Activated T-cell treated with anti-CD3 and anti-CD28 coated beads, Interleukin-2, amount 50 U/mL, for 24 hours (primary cell): Measurements from ENCODE around the gene OR51A4.
"Not testable (repeated sequence)": the region's sequence is repeated elsewhere in the genome, so short reads cannot be mapped to it uniquely, and the experiment has no call there.

ENCODE experiments used
- DNase-seq: peaks from one replicate; pipeline ENCODE4 v3.0.0-alpha.2; 2020
- H3K27ac Mint-ChIP-seq: 2 replicates; pipeline ENCODE4 v1.8.0; 2020; ENCODE audit warnings: mild to moderate bottlenecking, mixed read lengths
- H3K27me3 Mint-ChIP-seq: 2 replicates; pipeline ENCODE4 v1.8.0; 2020; ENCODE audit warnings: mixed read lengths
- H3K36me3 Mint-ChIP-seq: 2 replicates; pipeline ENCODE4 v1.8.0; 2020; ENCODE audit warnings: low read depth, mixed read lengths
- H3K4me1 Mint-ChIP-seq: 2 replicates; pipeline ENCODE4 v1.8.0; 2020; ENCODE audit warnings: low read depth, mixed read lengths
- H3K4me3 Mint-ChIP-seq: 2 replicates; pipeline ENCODE4 v1.8.0; 2020; ENCODE audit warnings: mild to moderate bottlenecking, moderate library complexity, mixed read lengths
- H3K9me3 Mint-ChIP-seq: 2 replicates; pipeline ENCODE4 v1.8.0; 2020; ENCODE audit warnings: mixed read lengths

The OR51A4 gene, protein sequence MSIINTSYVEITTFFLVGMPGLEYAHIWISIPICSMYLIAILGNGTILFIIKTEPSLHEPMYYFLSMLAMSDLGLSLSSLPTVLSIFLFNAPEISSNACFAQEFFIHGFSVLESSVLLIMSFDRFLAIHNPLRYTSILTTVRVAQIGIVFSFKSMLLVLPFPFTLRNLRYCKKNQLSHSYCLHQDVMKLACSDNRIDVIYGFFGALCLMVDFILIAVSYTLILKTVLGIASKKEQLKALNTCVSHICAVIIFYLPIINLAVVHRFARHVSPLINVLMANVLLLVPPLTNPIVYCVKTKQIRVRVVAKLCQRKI

GRCh38 chr11:4947505-4947904 lies at the start of gene OR51A4:
Gene OR51A4 (minus strand): TSS chr11:4947605. CDS start chr11:4947100, 505 bp downstream.
- no peaks in the 10 kb centered on the region for H3K27me3 Mint-ChIP-seq
- H3K27ac Mint-ChIP-seq, result no peak within 1 kb of the TSS
- no peak for DNase-seq
- H3K4me1 Mint-ChIP-seq, result no peaks in the 10 kb centered on the region
- no peak within 1 kb of the TSS for H3K4me3 Mint-ChIP-seq
- no peaks in the 10 kb centered on the region for H3K9me3 Mint-ChIP-seq
- no peaks in the 10 kb centered on the region for H3K36me3 Mint-ChIP-seq

DNA sequence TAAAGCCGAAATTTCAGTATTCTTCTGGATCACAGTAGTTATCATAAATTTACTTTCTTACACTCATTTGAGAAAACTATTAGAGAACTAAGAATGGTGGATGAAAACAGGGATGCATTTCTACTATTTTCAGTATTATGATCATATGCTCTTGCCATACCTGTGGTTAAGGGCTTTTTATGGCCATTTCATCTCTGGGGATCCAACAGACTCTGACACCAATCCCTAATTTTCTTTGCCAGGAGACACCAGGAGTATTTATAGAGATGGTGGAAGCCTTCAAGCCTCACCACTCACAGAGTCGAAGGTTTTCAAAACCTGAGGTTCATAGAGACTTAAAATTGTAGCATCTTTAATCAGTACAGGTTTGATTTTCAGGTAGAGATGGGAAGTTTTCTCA lies 47.1 kb upstream of the OR51A4 start, which contains the start of gene OR51L1:
Gene OR51L1 (plus strand): TSS at position 301 of the 400 bp plus-strand sequence. CDS start 4,132 bp downstream, outside the sequence.
- Mint-ChIP-seq H3K36me3 (no peaks in the 10 kb centered on the region), H3K4me3 (no peak within 1 kb of the TSS), H3K9me3 (no peaks in the 10 kb centered on the region), H3K27me3 (peaks cover 2% of the 10 kb centered on the region), H3K27ac (no peak within 1 kb of the TSS), H3K4me1 (no peaks in the 10 kb centered on the region)
- no peak for DNase-seq

DNA sequence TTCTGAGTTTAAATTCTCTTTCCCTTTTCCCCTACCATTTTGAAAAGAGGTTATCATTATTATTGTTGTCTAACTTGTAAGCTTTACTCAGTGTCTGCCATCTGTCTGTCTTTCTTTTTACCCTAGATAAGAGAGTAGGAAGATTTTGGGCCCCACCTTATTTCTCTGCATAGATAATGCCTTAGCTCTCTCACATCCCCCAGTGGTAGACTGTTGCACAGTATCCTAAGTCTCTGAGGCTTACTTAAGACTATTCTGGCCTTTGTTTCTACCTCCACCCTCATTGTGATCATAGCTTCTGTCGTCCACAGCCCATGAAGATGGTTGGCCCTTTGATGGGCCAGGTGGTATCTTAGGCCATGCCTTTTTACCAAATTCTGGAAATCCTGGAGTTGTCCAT lies 43.7 kb upstream of the OR51A4 start:
- Mint-ChIP-seq H3K9me3 (no peaks in the 10 kb centered on the region), H3K36me3 (no peaks in the 10 kb centered on the region), H3K4me3 (no peak overlapping the region), H3K27me3 (no peaks in the 10 kb centered on the region), H3K27ac (no peak overlapping the region), H3K4me1 (no peaks in the 10 kb centered on the region)
- no peak for DNase-seq

DNA sequence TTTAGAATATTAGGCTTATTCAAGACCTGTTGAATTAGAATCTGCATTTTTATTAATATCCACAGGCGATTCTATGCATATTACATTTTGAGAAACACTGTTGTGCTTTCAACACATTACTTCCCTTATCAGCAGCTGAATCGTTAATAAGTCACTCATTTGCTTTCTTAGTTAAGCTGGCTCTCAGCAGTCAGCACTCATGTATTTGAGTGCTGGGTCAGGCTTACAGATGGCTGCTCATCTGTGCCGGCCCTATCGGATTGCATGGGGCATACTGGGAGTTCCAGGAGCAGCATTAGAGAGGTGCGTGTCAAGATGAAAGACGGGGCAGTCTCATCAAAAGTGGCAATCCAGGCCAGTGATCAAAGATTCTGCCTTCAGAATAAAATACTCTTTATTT lies 36.4 kb upstream of the OR51A4 start:
- H3K4me1 Mint-ChIP-seq, result no peaks in the 10 kb centered on the region
- no peak for DNase-seq
- no peak overlapping the region for H3K27ac Mint-ChIP-seq
- no peaks in the 10 kb centered on the region for H3K27me3 Mint-ChIP-seq
- no peak overlapping the region for H3K4me3 Mint-ChIP-seq
- H3K36me3 Mint-ChIP-seq, result no peaks in the 10 kb centered on the region
- no peaks in the 10 kb centered on the region for H3K9me3 Mint-ChIP-seq

DNA sequence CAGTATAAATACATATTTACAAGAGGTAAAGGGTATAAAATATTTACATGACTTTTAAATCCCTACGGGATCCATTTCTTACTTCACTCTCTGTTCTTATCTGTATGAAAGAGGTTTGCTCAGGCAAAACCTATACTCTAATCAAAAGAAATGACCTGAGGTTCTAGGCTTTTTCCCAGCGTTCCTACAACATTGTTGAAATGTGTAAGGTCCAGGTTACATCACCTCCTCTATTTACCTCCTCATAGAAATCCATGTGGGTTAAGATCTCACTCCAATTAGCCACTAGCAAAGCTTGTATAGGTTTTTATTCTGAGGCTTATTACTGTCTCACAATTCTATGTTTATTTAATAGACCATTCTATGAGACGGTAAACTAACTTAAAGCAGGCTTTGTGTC lies 35.3 kb upstream of the OR51A4 start:
- no peak for DNase-seq
- Mint-ChIP-seq H3K4me1 (no peaks in the 10 kb centered on the region), H3K27ac (no peak overlapping the region), H3K27me3 (no peaks in the 10 kb centered on the region), H3K9me3 (peaks cover 2% of the 10 kb centered on the region), H3K4me3 (no peak overlapping the region), H3K36me3 (no peaks in the 10 kb centered on the region)

- Mint-ChIP-seq H3K27me3 (peaks cover 3% of the 10 kb centered on the region), H3K4me1 (no peaks in the 10 kb centered on the region), H3K27ac (no peak overlapping the region), H3K4me3 (no peak overlapping the region), H3K9me3 (peaks cover 2% of the 10 kb centered on the region), H3K36me3 (no peaks in the 10 kb centered on the region)
- DNase-seq, result no peak
These were observed 31.6 kb upstream of the OR51A4 start for GRCh38 chr11:4979036-4979435.

GRCh38 chr11:4975436-4975835 lies 28.0 kb upstream of the OR51A4 start:
- Mint-ChIP-seq H3K9me3 (peaks cover 2% of the 10 kb centered on the region), H3K27ac (no peak overlapping the region), H3K36me3 (no peaks in the 10 kb centered on the region), H3K27me3 (peaks cover 3% of the 10 kb centered on the region), H3K4me1 (no peaks in the 10 kb centered on the region), H3K4me3 (no peak overlapping the region)
- no peak for DNase-seq

DNA sequence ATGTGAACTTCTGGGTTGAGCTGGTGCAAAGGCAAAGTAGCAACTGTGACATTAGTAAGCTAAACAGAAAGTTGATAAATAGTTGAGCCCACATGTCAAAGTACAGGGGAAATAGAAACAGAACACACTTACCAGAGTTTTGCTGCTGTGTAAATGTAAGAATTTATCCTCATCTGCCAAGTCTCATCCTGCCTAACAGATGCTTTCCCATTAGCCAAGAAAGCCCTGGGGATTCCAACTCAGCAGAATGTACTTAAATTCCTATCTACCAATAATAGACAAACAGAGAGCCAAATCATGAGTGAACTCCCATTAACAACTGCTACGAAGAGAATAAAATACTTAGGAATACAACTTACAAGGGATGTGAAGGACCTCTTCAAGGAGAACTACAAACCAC lies 15.4 kb upstream of the OR51A4 start:
- Mint-ChIP-seq H3K36me3 (no peaks in the 10 kb centered on the region), H3K4me3 (no peak overlapping the region), H3K27me3 (no peaks in the 10 kb centered on the region), H3K27ac (no peak overlapping the region), H3K4me1 (no peaks in the 10 kb centered on the region), H3K9me3 (peaks cover 3% of the 10 kb centered on the region)
- DNase-seq, result no peak

DNA sequence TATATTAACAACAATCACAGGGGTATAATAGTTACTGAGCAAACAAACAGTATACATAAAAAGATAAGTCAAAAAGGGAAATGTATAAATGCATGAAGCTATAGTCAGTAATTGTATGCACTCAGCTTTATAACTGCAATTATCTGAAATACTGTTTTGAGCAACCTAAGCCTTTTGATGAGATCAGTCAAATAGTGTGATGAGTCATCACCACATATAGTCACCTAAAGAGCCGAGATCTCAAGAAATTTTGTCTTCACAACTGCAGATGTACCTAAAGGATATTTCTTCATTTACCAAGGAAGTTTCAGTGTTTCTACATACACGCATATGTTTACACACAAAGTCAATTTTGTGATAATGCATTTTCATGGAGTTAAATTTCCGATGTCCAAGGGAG lies 13.5 kb upstream of the OR51A4 start:
- peaks cover 3% of the 10 kb centered on the region for H3K9me3 Mint-ChIP-seq
- no peaks in the 10 kb centered on the region for H3K27me3 Mint-ChIP-seq

GRCh38 chr11:4957396-4957795 lies 10.0 kb upstream of the OR51A4 start:
- Mint-ChIP-seq H3K9me3 (no peaks in the 10 kb centered on the region), H3K27ac (no peak overlapping the region), H3K4me3 (no peak overlapping the region), H3K4me1 (no peaks in the 10 kb centered on the region), H3K27me3 (no peaks in the 10 kb centered on the region), H3K36me3 (no peaks in the 10 kb centered on the region)
- DNase-seq, result no peak

More for the DNA sequence above, 13.5 kb upstream of the OR51A4 start:
- no peaks in the 10 kb centered on the region for H3K36me3 Mint-ChIP-seq
- no peak overlapping the region for H3K27ac Mint-ChIP-seq
- DNase-seq, result no peak
- H3K4me1 Mint-ChIP-seq, result no peaks in the 10 kb centered on the region
- H3K4me3 Mint-ChIP-seq, result no peak overlapping the region

DNA sequence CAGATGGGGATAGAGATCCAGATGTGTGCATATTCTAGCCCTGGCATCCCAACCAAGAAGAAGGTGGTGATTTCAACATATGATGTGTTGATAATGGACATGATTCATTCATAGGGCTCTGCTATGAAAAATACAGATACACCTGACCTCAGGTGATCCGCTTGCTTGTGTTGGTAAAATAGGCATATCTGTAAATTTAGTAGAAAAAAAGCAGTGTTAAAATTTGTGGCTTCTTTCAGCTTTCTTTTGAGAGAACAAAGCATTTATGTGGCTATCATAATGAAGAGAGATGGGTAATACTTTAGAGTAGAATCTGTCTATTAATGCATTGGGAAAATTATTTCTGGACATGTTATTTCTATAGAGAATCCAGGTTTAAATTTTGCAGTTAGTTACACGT lies 8.2 kb upstream of the OR51A4 start, which contains the start of gene OR51A2:
Gene OR51A2 (minus strand): TSS at position 101 of the 400 bp plus-strand sequence. CDS start 0 bp downstream, at position 101.
- not testable (repeated sequence) for DNase-seq, H3K4me1 Mint-ChIP-seq, H3K4me3 Mint-ChIP-seq, H3K36me3 Mint-ChIP-seq, H3K9me3 Mint-ChIP-seq, H3K27me3 Mint-ChIP-seq, H3K27ac Mint-ChIP-seq

DNA sequence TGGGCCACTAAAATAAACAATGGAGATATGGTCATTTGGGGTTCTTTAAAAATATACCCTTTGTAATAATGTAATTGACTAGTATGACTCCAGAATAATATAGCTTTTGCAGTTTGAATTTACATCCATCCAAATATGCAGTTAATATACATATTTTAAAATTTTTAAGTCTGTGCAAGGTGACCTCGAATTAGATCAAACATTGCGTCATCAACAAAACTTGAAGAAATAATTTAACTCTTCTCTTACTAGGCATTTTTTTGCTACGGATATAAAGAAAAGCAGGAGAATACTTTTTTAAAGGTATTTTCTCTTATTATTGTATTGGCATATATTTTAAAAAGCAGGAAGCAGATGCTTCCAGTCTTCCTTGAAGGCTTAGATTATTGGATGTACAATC lies 10.7 kb downstream of the OR51A4 start:
- Mint-ChIP-seq H3K9me3 (peaks cover 4% of the 10 kb centered on the region), H3K36me3 (no peaks in the 10 kb centered on the region), H3K4me3 (no peak overlapping the region), H3K4me1 (no peaks in the 10 kb centered on the region), H3K27me3 (no peaks in the 10 kb centered on the region), H3K27ac (no peak overlapping the region)
- no peak for DNase-seq

GRCh38 chr11:4932751-4933150 lies 14.7 kb downstream of the OR51A4 start:
- H3K4me3 Mint-ChIP-seq, result no peak overlapping the region
- no peaks in the 10 kb centered on the region for H3K36me3 Mint-ChIP-seq
- no peaks in the 10 kb centered on the region for H3K27me3 Mint-ChIP-seq
- no peak for DNase-seq
- no peaks in the 10 kb centered on the region for H3K4me1 Mint-ChIP-seq
- no peak overlapping the region for H3K27ac Mint-ChIP-seq
- H3K9me3 Mint-ChIP-seq, result peaks cover 4% of the 10 kb centered on the region

DNA sequence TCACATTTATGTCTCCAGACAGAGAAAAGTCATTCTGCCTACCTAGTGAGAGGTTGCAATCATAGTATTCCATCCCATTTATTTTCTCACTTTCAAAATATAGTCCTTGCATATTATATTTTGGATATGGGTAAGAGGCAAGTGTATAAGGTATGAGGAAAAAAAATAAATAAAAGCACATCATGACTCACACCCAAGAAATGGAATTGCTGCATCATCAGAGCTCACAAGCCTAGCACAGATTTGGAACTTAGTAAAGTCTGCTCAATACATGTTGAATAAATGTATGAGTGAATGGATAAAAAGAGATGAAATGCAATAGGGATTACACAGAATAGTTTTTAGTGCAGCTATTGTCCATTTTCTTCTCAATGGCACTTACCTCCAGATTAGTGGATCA lies 20.8 kb downstream of the OR51A4 start:
- H3K4me3 Mint-ChIP-seq, result no peak overlapping the region
- no peaks in the 10 kb centered on the region for H3K4me1 Mint-ChIP-seq
- no peaks in the 10 kb centered on the region for H3K36me3 Mint-ChIP-seq
- H3K9me3 Mint-ChIP-seq, result no peaks in the 10 kb centered on the region
- no peak overlapping the region for H3K27ac Mint-ChIP-seq
- peaks cover 7% of the 10 kb centered on the region for H3K27me3 Mint-ChIP-seq
- DNase-seq, result no peak

- H3K27me3 Mint-ChIP-seq, result peaks cover 7% of the 10 kb centered on the region
- no peak within 1 kb of the TSS for H3K27ac Mint-ChIP-seq
- H3K36me3 Mint-ChIP-seq, result no peaks in the 10 kb centered on the region
- H3K9me3 Mint-ChIP-seq, result no peaks in the 10 kb centered on the region
- no peaks in the 10 kb centered on the region for H3K4me1 Mint-ChIP-seq
- no peak for DNase-seq
- no peak within 1 kb of the TSS for H3K4me3 Mint-ChIP-seq
These were observed 23.2 kb downstream of the OR51A4 start, which contains the start of gene OR51G1 for GRCh38 chr11:4924239-4924638. Gene OR51G1 (minus strand): TSS chr11:4924339. CDS start chr11:4924339, 0 bp downstream.
